ENCODE results near the gene MINDY1. TPM values are rescaled to one million over a fixed set of nuclear protein-coding genes. Genes with fewer than 3 reads are reported as not detected.

The MINDY1 gene
- total RNA-seq, 1 donor from 2014 or later, result 8.8 TPM

DNA sequence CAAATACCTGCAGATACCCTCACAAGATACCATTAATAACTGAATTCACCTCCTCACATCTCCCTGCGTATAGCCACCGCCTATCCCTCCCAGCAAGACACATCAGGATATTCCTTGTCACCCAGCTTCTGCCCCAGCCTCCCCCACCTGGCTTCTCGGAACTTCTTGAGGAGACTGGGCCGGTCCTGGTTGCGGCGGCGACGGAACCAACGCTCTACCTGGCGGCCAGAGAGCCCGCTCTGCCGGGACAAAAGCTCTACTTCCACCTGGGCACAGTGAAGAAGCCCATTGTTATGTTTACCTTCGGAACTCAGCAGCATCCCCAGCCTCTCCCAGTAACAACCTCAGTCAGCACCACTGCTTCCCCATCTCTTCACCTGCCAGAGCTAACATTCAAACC lies 38.8 kb downstream of the MINDY1 start:
- FAIRE-seq (no peak), DNase-seq (ENCODE audit: low read depth) (no peak)
- H3K4me1 ChIP-seq (ENCODE audit: insufficient read depth, low read length), result peaks cover 22% of the 10 kb centered on the region
- H3K4me2 ChIP-seq (ENCODE audit: low read length), result no peak overlapping the region
- H3K9ac ChIP-seq (ENCODE audit: low read length), result no peak overlapping the region
- H3K79me2 ChIP-seq (ENCODE audit: insufficient read depth, low read length), result peaks cover 58% of the 10 kb centered on the region
- Mint-ChIP-seq H3K36me3 (ENCODE audit: low read depth, unreplicated experiment) (peaks cover 37% of the 10 kb centered on the region), H3K9me3 (ENCODE audit: unreplicated experiment) (no peaks in the 10 kb centered on the region), H3K27me3 (ENCODE audit: low read depth, unreplicated experiment) (no peaks in the 10 kb centered on the region), H3K4me1 (ENCODE audit: low read depth, unreplicated experiment) (peaks cover 24% of the 10 kb centered on the region), H3K4me3 (ENCODE audit: unreplicated experiment) (peak overlapping the region; percentile 4), H3K27ac (ENCODE audit: unreplicated experiment) (no peak overlapping the region)
- H3K27me3 ChIP-seq (ENCODE audit: insufficient read depth, low read length), result no peaks in the 10 kb centered on the region
- H3K27ac ChIP-seq (ENCODE audit: low read depth, low read length), result no peak overlapping the region
- no peak overlapping the region for H2AFZ ChIP-seq (ENCODE audit: low read depth, low read length)
- H3K4me3 ChIP-seq (ENCODE audit: insufficient read depth, low read depth, low read length), result no peak overlapping the region
- H3K36me3 ChIP-seq (ENCODE audit: insufficient read depth, low read length), result peaks cover 40% of the 10 kb centered on the region
- peaks cover 79% of the 10 kb centered on the region for H4K20me1 ChIP-seq (ENCODE audit: insufficient read depth, low read length)
- TF ChIP-seq, protein P1, sequence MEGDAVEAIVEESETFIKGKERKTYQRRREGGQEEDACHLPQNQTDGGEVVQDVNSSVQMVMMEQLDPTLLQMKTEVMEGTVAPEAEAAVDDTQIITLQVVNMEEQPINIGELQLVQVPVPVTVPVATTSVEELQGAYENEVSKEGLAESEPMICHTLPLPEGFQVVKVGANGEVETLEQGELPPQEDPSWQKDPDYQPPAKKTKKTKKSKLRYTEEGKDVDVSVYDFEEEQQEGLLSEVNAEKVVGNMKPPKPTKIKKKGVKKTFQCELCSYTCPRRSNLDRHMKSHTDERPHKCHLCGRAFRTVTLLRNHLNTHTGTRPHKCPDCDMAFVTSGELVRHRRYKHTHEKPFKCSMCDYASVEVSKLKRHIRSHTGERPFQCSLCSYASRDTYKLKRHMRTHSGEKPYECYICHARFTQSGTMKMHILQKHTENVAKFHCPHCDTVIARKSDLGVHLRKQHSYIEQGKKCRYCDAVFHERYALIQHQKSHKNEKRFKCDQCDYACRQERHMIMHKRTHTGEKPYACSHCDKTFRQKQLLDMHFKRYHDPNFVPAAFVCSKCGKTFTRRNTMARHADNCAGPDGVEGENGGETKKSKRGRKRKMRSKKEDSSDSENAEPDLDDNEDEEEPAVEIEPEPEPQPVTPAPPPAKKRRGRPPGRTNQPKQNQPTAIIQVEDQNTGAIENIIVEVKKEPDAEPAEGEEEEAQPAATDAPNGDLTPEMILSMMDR (IDR thresholded peaks at IDR 0.05; ENCODE audit: insufficient read depth, low read depth, low read length), result no peak
- no peak for TF ChIP-seq EZH2 (IDR thresholded peaks at IDR 0.05; ENCODE audit: insufficient read depth, low read length)
- H3K9me3 ChIP-seq (ENCODE audit: insufficient read depth, low read depth, low read length), result no peaks in the 10 kb centered on the region

DNA sequence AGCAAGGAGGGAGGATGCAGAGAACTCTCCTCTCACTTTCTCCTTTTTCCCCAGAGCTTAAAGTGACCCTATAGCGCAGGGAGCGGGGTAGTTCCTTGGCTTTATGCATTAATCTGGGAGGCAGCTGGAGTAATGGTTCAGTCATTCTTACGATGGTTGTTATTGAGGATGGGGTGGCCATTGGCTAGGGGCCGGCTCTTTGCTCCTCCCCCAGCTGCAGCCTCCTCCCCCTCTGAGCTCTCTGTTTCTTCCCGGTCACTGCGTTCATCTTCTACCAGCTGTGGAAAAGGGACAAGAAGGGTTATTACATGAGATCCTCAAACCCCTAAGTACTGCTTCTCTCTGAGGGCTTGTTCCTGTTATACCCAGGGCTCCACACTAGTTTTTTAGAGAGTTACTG lies 40.7 kb downstream of the MINDY1 start:
- FAIRE-seq (no peak), DNase-seq (ENCODE audit: low read depth) (no peak)
- Histone ChIP-seq H3K4me3 (ENCODE audit: insufficient read depth, low read depth, low read length) (no peak overlapping the region), H3K79me2 (ENCODE audit: insufficient read depth, low read length) (peaks cover 38% of the 10 kb centered on the region), H3K9me3 (ENCODE audit: insufficient read depth, low read depth, low read length) (no peaks in the 10 kb centered on the region), H3K27me3 (ENCODE audit: insufficient read depth, low read length) (no peaks in the 10 kb centered on the region), H3K4me1 (ENCODE audit: insufficient read depth, low read length) (peaks cover 3% of the 10 kb centered on the region), H2AFZ (ENCODE audit: low read depth, low read length) (no peak overlapping the region), H3K27ac (ENCODE audit: low read depth, low read length) (no peak overlapping the region), H3K9ac (ENCODE audit: low read length) (no peak overlapping the region), H4K20me1 (ENCODE audit: insufficient read depth, low read length) (peaks cover 60% of the 10 kb centered on the region), H3K4me2 (ENCODE audit: low read length) (no peak overlapping the region), H3K36me3 (ENCODE audit: insufficient read depth, low read length) (peaks cover 51% of the 10 kb centered on the region)
- Mint-ChIP-seq H3K36me3 (ENCODE audit: low read depth, unreplicated experiment) (peaks cover 48% of the 10 kb centered on the region), H3K27ac (ENCODE audit: unreplicated experiment) (no peak overlapping the region), H3K27me3 (ENCODE audit: low read depth, unreplicated experiment) (no peaks in the 10 kb centered on the region), H3K4me3 (ENCODE audit: unreplicated experiment) (no peak overlapping the region), H3K9me3 (ENCODE audit: unreplicated experiment) (no peaks in the 10 kb centered on the region), H3K4me1 (ENCODE audit: low read depth, unreplicated experiment) (peaks cover 5% of the 10 kb centered on the region)
- no peak for TF ChIP-seq EZH2 (IDR thresholded peaks at IDR 0.05; ENCODE audit: insufficient read depth, low read length)
- TF ChIP-seq, protein P1 (IDR thresholded peaks at IDR 0.05; ENCODE audit: insufficient read depth, low read depth, low read length), result no peak

DNA sequence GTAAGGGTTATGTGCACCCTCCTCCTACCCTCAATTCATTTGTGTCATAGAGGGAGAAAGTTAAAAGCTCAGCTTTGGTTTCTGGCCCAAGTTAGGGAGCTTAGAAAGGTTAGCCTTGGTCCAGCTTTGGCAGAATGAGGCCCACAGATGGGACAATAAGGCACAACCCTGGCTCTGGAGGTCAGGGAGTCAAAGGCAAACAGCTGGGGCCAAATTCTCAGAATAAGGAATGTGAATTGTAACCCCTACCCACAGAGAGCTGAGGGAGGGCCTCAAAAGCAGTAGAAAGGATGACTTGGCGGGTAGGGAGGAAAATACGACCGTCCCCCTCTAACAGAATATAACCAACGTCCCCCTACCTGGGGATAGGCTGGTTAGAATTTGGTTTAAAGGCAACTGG lies 41.1 kb downstream of the MINDY1 start:
- no peak for TF ChIP-seq EZH2 (IDR thresholded peaks at IDR 0.05; ENCODE audit: insufficient read depth, low read length)
- TF ChIP-seq, protein P1 (IDR thresholded peaks at IDR 0.05; ENCODE audit: insufficient read depth, low read depth, low read length), result no peak
- Histone ChIP-seq H3K9ac (ENCODE audit: low read length) (no peak overlapping the region), H3K4me3 (ENCODE audit: insufficient read depth, low read depth, low read length) (no peak overlapping the region), H3K79me2 (ENCODE audit: insufficient read depth, low read length) (peaks cover 34% of the 10 kb centered on the region), H3K4me1 (ENCODE audit: insufficient read depth, low read length) (no peaks in the 10 kb centered on the region), H3K36me3 (ENCODE audit: insufficient read depth, low read length) (peaks cover 54% of the 10 kb centered on the region), H3K9me3 (ENCODE audit: insufficient read depth, low read depth, low read length) (no peaks in the 10 kb centered on the region), H3K27me3 (ENCODE audit: insufficient read depth, low read length) (no peaks in the 10 kb centered on the region), H3K4me2 (ENCODE audit: low read length) (no peak overlapping the region), H2AFZ (ENCODE audit: low read depth, low read length) (no peak overlapping the region), H3K27ac (ENCODE audit: low read depth, low read length) (no peak overlapping the region), H4K20me1 (ENCODE audit: insufficient read depth, low read length) (peaks cover 56% of the 10 kb centered on the region)
- Mint-ChIP-seq H3K9me3 (ENCODE audit: unreplicated experiment) (no peaks in the 10 kb centered on the region), H3K27me3 (ENCODE audit: low read depth, unreplicated experiment) (no peaks in the 10 kb centered on the region), H3K4me1 (ENCODE audit: low read depth, unreplicated experiment) (peaks cover 2% of the 10 kb centered on the region), H3K36me3 (ENCODE audit: low read depth, unreplicated experiment) (peaks cover 49% of the 10 kb centered on the region), H3K4me3 (ENCODE audit: unreplicated experiment) (no peak overlapping the region), H3K27ac (ENCODE audit: unreplicated experiment) (no peak overlapping the region)
- FAIRE-seq, result no peak
- DNase-seq (ENCODE audit: low read depth), result no peak
